H1 (cell line): ENCODE data around the gene HPN. TPM values are rescaled to one million over a fixed set of nuclear protein-coding genes. Genes with fewer than 3 reads are reported as not detected.

Source experiments
- BACH1 ChIP-seq: IDR thresholded peaks from 2 replicates; pipeline ENCODE4 v1.6.1; 2012; ENCODE audit warnings: low read length, improper control_type of control experiment
- CBX5 ChIP-seq: fragments of 300-800, 300-1000 bp; sonication (generic); IDR thresholded peaks from 2 replicates; pipeline ENCODE4 v1.7.1; 2016; ENCODE audit warnings: antibody characterized with exemption, low read length, low read depth
- CEBPB ChIP-seq: IDR thresholded peaks from 2 replicates; pipeline ENCODE4 v1.6.1; 2012; ENCODE audit warnings: low read depth, low read length
- CHD2 ChIP-seq: IDR thresholded peaks from 2 replicates; pipeline ENCODE4 v1.6.1; 2012; ENCODE audit warnings: low read length, improper control_type of control experiment
- EP300 ChIP-seq, 2 experiments: IDR thresholded peaks; 1 replicate in 1 of 2; 2 replicates in 1 of 2; pipeline ENCODE4 v1.6.1; 2011 to 2012; ENCODE audit warnings: low read depth in 2 of 2, low read length in 2 of 2, mild to moderate bottlenecking in 2 of 2, borderline replicate concordance in 1 of 2, inconsistent platforms in 1 of 2, moderate library complexity in 1 of 2
- EZH2 ChIP-seq: fragments of 200-600 bp; sonication (generic); IDR thresholded peaks from 2 replicates; pipeline ENCODE4 v1.7.1; 2012; ENCODE audit warnings: low read depth, mild to moderate bottlenecking, moderate library complexity, low read length, inconsistent platforms; ENCODE audit not compliant: severe bottlenecking
- GABPA ChIP-seq: IDR thresholded peaks from 2 replicates; pipeline ENCODE4 v1.6.1; 2011; ENCODE audit warnings: mild to moderate bottlenecking, low read length, moderate library complexity, borderline replicate concordance; ENCODE audit not compliant: insufficient read depth
- HDAC2 ChIP-seq, 2 experiments: fragments of 300-600 bp in 1 of 2; sonication (generic) in 1 of 2; IDR thresholded peaks; 2 replicates each; pipeline ENCODE4 v1.6.1; 2011 to 2012; ENCODE audit warnings: low read depth in 2 of 2, low read length in 2 of 2, mild to moderate bottlenecking in 2 of 2, moderate library complexity in 2 of 2, borderline replicate concordance in 1 of 2, inconsistent platforms in 1 of 2
- KDM1A ChIP-seq: fragments of 200-600, 300-600 bp; sonication (generic); IDR thresholded peaks from 2 replicates; pipeline ENCODE4 v1.7.1; 2016; ENCODE audit warnings: mild to moderate bottlenecking, low read length, borderline replicate concordance
- KDM4A ChIP-seq: IDR thresholded peaks from one replicate; pipeline ENCODE4 v1.7.1; 2012; ENCODE audit warnings: low read depth, mild to moderate bottlenecking, moderate library complexity, low read length, inconsistent platforms; ENCODE audit not compliant: severe bottlenecking
- KDM5A ChIP-seq: fragments of 200-600 bp; IDR thresholded peaks from 2 replicates; pipeline ENCODE4 v1.7.1; 2012; ENCODE audit warnings: mild to moderate bottlenecking, low read length, inconsistent platforms, mixed read lengths
- MAFK ChIP-seq: IDR thresholded peaks from 2 replicates; pipeline ENCODE4 v1.6.1; 2012; ENCODE audit warnings: low read depth, mild to moderate bottlenecking, improper control_type of control experiment, low read length
- PHF8 ChIP-seq: fragments of 200-600 bp; sonication (generic); conservative IDR thresholded peaks from 2 replicates; pipeline ENCODE4 v1.7.1; 2012; ENCODE audit warnings: low read depth, mild to moderate bottlenecking, inconsistent platforms, low read length, moderate library complexity
- POLR2A ChIP-seq, 2 experiments: IDR thresholded peaks; 1 replicate in 1 of 2; 2 replicates in 1 of 2; pipeline ENCODE4 v1.6.1; 2011; ENCODE audit warnings: low read depth in 2 of 2, low read length in 2 of 2, mild to moderate bottlenecking in 2 of 2; ENCODE audit errors: control extremely low read depth in 1 of 2
- SP2 ChIP-seq: IDR thresholded peaks from 2 replicates; pipeline ENCODE4 v1.6.1; 2012; ENCODE audit warnings: mild to moderate bottlenecking, low read length, inconsistent platforms
- SRF ChIP-seq: IDR thresholded peaks from 2 replicates; pipeline ENCODE4 v1.6.1; 2011; ENCODE audit warnings: mild to moderate bottlenecking, low read depth, low read length, moderate library complexity
- polyA plus RNA-seq, 7 experiments: library from polyadenylated mRNA; depleted of rRNA in 3 of 7; stranded (reverse) in 5 of 7; unstranded in 2 of 7; fragments of >200 nt in 5 of 7; fragments of 200-250 nt in 2 of 7; gene quantifications; 1 replicate in 5 of 7; 2 replicates in 1 of 7; 4 replicates in 1 of 7; pipeline versions ENCODE4 v1.2.1 to v1.2.3, GENCODE V29; 2011 to 2013; ENCODE audit warnings: missing spikeins in 2 of 7, mixed read lengths in 2 of 7
- total RNA-seq: library from RNA; stranded (reverse); fragmentation: NEBNext Ultra II Directional; extraction: Animal tissue kit (Norgen Biotek cat#: 25700); gene quantifications from 2 replicates; pipeline ENCODE4 v1.2.1, GENCODE V29; 2021
- TF ChIP-seq, protein P1 (sequence below): IDR thresholded peaks from 2 replicates; pipeline ENCODE4 v1.6.1; 2012; ENCODE audit warnings: low read length, inconsistent platforms
- TF ChIP-seq, protein P2 (sequence below): IDR thresholded peaks from 2 replicates; pipeline ENCODE4 v1.6.1; 2011; ENCODE audit warnings: low read depth, mild to moderate bottlenecking, low read length; ENCODE audit not compliant: insufficient read depth
- TF ChIP-seq, protein P3 (sequence below): IDR thresholded peaks from 2 replicates; pipeline ENCODE4 v1.6.1; 2012; ENCODE audit warnings: inconsistent platforms
- TF ChIP-seq, protein P4 (sequence below): IDR thresholded peaks from 2 replicates; pipeline ENCODE4 v1.6.1; 2011; ENCODE audit warnings: low read length, improper control_type of control experiment

HPN gene
- total and polyA plus RNA-seq, 2 of the 8 experiments (the other 6 are each of a cell fraction or from before 2014, with no cell fraction given), result 14.7 to 33.7 TPM

DNA sequence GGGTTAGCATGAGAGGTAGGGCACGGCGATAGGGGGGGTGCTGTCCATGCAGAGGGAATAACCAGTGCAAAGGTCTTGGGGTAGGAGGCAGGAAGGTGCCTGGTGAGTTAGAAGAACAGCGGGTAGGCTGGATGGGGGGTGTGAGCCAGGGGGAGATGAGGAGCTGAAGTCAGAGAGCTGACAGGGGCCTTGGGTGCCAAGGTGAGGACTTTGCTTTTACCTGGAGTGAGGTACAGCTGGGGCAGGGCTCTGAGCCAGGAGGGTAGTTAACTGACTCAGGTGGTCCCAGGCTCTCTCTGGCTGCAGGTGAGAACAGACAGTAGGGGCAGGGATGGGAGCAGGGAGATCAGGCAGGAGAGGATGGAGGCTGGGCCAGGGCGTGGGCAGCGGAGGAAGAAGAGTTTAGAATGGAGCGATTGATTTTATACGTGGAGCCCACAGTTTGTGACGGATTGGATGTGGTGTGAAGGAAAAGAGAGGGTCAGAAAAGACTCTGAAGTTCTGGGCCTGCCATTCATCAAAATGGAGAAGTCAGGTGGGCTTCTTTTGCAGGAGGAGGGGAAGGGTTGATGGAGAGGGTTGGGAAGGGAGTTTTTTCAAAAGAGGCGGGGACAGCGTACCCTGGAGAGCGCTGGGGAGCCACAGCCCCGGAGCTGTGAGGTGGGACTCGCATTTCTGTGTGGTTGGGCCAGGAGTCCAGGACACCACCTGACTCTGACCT is 42.6 kb upstream of the HPN start (continued):
- TF ChIP-seq, protein P1, sequence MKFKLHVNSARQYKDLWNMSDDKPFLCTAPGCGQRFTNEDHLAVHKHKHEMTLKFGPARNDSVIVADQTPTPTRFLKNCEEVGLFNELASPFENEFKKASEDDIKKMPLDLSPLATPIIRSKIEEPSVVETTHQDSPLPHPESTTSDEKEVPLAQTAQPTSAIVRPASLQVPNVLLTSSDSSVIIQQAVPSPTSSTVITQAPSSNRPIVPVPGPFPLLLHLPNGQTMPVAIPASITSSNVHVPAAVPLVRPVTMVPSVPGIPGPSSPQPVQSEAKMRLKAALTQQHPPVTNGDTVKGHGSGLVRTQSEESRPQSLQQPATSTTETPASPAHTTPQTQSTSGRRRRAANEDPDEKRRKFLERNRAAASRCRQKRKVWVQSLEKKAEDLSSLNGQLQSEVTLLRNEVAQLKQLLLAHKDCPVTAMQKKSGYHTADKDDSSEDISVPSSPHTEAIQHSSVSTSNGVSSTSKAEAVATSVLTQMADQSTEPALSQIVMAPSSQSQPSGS, result no peak
- TF ChIP-seq KDM5A (no peak), CBX5 (no peak), EZH2 (no peak), POLR2A (IDR thresholded peaks at IDR 0.05; ENCODE audit: control extremely low read depth in 1 of 2, low read depth in 2 of 2, low read length in 2 of 2) (no peak), KDM1A (no peak), CHD2 (no peak), PHF8 (no peak), BACH1 (no peak), GABPA (peak; percentile 10; the same call in 1 of the 2 replicates), CEBPB (no peak), EP300 (IDR thresholded peaks at IDR 0.05; ENCODE audit: borderline replicate concordance in 1 of 2, low read depth in 2 of 2, low read length in 2 of 2) (no peak), SRF (no peak), KDM4A (peak; percentile 36), SP2 (no peak), HDAC2 (IDR thresholded peaks at IDR 0.05; ENCODE audit: borderline replicate concordance in 1 of 2, low read depth in 2 of 2, low read length in 2 of 2) (no peak), MAFK (no peak)
- TF ChIP-seq, protein P2, sequence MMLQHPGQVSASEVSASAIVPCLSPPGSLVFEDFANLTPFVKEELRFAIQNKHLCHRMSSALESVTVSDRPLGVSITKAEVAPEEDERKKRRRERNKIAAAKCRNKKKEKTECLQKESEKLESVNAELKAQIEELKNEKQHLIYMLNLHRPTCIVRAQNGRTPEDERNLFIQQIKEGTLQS, result no peak
- TF ChIP-seq, protein P3, sequence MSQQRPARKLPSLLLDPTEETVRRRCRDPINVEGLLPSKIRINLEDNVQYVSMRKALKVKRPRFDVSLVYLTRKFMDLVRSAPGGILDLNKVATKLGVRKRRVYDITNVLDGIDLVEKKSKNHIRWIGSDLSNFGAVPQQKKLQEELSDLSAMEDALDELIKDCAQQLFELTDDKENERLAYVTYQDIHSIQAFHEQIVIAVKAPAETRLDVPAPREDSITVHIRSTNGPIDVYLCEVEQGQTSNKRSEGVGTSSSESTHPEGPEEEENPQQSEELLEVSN, result no peak
- TF ChIP-seq, protein P4, sequence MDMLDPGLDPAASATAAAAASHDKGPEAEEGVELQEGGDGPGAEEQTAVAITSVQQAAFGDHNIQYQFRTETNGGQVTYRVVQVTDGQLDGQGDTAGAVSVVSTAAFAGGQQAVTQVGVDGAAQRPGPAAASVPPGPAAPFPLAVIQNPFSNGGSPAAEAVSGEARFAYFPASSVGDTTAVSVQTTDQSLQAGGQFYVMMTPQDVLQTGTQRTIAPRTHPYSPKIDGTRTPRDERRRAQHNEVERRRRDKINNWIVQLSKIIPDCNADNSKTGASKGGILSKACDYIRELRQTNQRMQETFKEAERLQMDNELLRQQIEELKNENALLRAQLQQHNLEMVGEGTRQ, result peak; percentile 20; the same call in 1 of the 2 replicates
